Osteocyte (in vitro differentiated cells): ENCODE measurements around the gene ARHGAP30. TPM values are rescaled to one million over a fixed set of nuclear protein-coding genes. Genes with fewer than 3 reads are reported as not detected.

Source experiments
- DNase-seq: peaks from one replicate; pipeline ENCODE4 v3.0.0; 2021; ENCODE audit warnings: mixed read lengths; ENCODE audit not compliant: unreplicated experiment; ENCODE audit errors: extremely low spot score
- H3K27ac Mint-ChIP-seq: one replicate; pipeline ENCODE4 v1.8.0; 2021; ENCODE audit warnings: mild to moderate bottlenecking, mixed read lengths; ENCODE audit not compliant: unreplicated experiment
- H3K27me3 Mint-ChIP-seq: one replicate; pipeline ENCODE4 v1.8.0; 2021; ENCODE audit warnings: mixed read lengths; ENCODE audit not compliant: unreplicated experiment
- H3K36me3 Mint-ChIP-seq: one replicate; pipeline ENCODE4 v1.8.0; 2021; ENCODE audit warnings: mixed read lengths; ENCODE audit not compliant: unreplicated experiment
- H3K4me1 Mint-ChIP-seq: one replicate; pipeline ENCODE4 v1.8.0; 2021; ENCODE audit warnings: mixed read lengths; ENCODE audit not compliant: unreplicated experiment
- H3K4me3 Mint-ChIP-seq: one replicate; pipeline ENCODE4 v1.8.0; 2021; ENCODE audit warnings: mild to moderate bottlenecking, moderate library complexity, mixed read lengths; ENCODE audit not compliant: unreplicated experiment
- H3K9me3 Mint-ChIP-seq: one replicate; pipeline ENCODE4 v1.8.0; 2021; ENCODE audit warnings: mixed read lengths; ENCODE audit not compliant: unreplicated experiment
- total RNA-seq: library from RNA; stranded (reverse); gene quantifications from 2 replicates; pipeline ENCODE4 v1.2.1, GENCODE V29; 2021
- TF ChIP-seq, protein P1 (sequence below): fragments of 200-600 bp; sonication (generic); IDR thresholded peaks from 2 replicates; pipeline ENCODE4 v1.5.0; 2021; ENCODE audit warnings: antibody characterized with exemption, mild to moderate bottlenecking, moderate library complexity

ARHGAP30 gene
- total RNA-seq, 1 donor from 2014 or later = not detected

DNA sequence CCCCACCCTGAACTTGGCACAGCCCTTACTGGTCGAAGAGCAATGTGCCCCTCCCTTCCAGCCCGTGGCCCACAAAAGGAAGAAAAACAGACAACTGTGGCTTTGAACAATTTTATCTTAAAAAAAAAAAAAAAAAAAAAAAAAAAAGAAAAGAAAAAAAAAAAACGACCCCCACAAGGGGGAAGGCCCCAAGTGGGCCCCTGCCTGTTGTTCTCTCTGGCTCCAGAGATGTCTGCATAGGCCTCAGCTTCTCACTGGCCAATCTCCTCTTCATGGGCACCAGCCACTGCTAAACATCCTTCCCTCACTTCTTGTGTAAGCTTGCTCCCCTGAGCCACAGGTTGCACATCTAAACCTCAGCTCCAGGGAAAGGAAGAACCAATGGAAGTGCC lies 30.5 kb downstream of the ARHGAP30 start:
- TF ChIP-seq, protein P1, sequence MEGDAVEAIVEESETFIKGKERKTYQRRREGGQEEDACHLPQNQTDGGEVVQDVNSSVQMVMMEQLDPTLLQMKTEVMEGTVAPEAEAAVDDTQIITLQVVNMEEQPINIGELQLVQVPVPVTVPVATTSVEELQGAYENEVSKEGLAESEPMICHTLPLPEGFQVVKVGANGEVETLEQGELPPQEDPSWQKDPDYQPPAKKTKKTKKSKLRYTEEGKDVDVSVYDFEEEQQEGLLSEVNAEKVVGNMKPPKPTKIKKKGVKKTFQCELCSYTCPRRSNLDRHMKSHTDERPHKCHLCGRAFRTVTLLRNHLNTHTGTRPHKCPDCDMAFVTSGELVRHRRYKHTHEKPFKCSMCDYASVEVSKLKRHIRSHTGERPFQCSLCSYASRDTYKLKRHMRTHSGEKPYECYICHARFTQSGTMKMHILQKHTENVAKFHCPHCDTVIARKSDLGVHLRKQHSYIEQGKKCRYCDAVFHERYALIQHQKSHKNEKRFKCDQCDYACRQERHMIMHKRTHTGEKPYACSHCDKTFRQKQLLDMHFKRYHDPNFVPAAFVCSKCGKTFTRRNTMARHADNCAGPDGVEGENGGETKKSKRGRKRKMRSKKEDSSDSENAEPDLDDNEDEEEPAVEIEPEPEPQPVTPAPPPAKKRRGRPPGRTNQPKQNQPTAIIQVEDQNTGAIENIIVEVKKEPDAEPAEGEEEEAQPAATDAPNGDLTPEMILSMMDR = no peak
- H3K4me1 Mint-ChIP-seq = peaks cover 7% of the 10 kb centered on the region
- no peaks in the 10 kb centered on the region for H3K9me3 Mint-ChIP-seq
- DNase-seq = no peak
- no peaks in the 10 kb centered on the region for H3K27me3 Mint-ChIP-seq
- H3K4me3 Mint-ChIP-seq = no peak overlapping the region
- H3K27ac Mint-ChIP-seq = no peak overlapping the region
- peaks cover 24% of the 10 kb centered on the region for H3K36me3 Mint-ChIP-seq

- Mint-ChIP-seq H3K4me1 (peaks cover 5% of the 10 kb centered on the region), H3K9me3 (no peaks in the 10 kb centered on the region), H3K27me3 (no peaks in the 10 kb centered on the region), H3K36me3 (peaks cover 24% of the 10 kb centered on the region), H3K27ac (no peak within 1 kb of the TSS), H3K4me3 (no peak within 1 kb of the TSS)
- no peak for DNase-seq
- TF ChIP-seq, protein P1 = no peak
These were observed 31.1 kb downstream of the ARHGAP30 start, which contains the start of gene TSTD1 for GRCh38 chr1:161038523-161039153. Gene TSTD1, minus strand, starts transcription at chr1:161038964. Its CDS starts 75 bp downstream, at chr1:161038889.

- DNase-seq = no peak
These were observed 31.8 kb downstream of the ARHGAP30 start for GRCh38 chr1:161037661-161038522.

DNA sequence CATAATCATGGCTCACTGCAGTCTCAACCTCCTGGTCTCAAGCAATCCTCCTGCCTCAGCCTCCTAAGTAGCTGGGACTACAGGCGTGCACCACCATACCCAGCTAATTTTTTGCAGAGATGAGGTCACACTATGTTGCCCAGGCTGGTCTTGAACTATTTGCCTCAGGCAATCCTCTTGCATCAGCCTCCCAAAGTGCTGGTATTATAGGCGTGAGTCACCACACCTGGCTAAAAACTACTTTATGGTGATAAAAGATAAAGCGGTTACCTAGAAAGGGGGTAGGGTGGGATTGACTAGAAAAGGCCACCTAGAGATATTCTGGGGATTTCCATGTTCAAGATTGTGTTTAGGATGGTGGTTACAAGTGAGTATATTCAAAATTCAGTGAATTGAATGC lies 35.9 kb downstream of the ARHGAP30 start:
- TF ChIP-seq, protein P1 = no peak
- Mint-ChIP-seq H3K27me3 (peaks cover 6% of the 10 kb centered on the region), H3K27ac (no peak overlapping the region), H3K36me3 (peaks cover 2% of the 10 kb centered on the region), H3K4me3 (no peak overlapping the region), H3K4me1 (no peaks in the 10 kb centered on the region), H3K9me3 (no peaks in the 10 kb centered on the region)
- no peak for DNase-seq

More at GRCh38 chr1:161037661-161038522, 31.8 kb downstream of the ARHGAP30 start:
- H3K36me3 Mint-ChIP-seq = peaks cover 24% of the 10 kb centered on the region
- no peak overlapping the region for H3K4me3 Mint-ChIP-seq
- H3K27me3 Mint-ChIP-seq = no peaks in the 10 kb centered on the region
- TF ChIP-seq, protein P1 = no peak
- peaks cover 1% of the 10 kb centered on the region for H3K4me1 Mint-ChIP-seq
- no peak overlapping the region for H3K27ac Mint-ChIP-seq
- no peaks in the 10 kb centered on the region for H3K9me3 Mint-ChIP-seq

DNA sequence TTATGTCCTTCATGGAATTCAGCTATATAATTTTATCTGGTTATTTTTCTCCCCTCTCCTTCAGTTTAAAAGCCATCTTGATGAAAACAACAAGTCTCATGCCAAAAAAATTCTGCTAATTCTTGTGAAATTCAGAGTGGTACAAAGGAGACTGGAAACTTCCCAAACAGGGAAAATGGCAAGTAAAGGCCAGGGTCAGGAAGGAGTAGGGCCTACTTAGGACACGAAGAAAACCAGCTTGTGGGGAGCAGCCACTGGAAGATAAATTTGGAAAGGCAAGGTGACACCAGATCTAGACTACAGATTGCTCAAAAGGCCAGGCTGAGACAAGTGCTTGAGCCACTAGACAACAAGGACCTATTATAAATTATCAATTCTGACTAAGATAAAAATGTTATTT lies 37.3 kb downstream of the ARHGAP30 start:
- H3K9me3 Mint-ChIP-seq = no peaks in the 10 kb centered on the region
- TF ChIP-seq, protein P1 = no peak

More for the DNA sequence above, 37.3 kb downstream of the ARHGAP30 start:
- DNase-seq = no peak
- Mint-ChIP-seq H3K4me3 (no peak overlapping the region), H3K27ac (no peak overlapping the region), H3K27me3 (peaks cover 6% of the 10 kb centered on the region), H3K4me1 (no peaks in the 10 kb centered on the region), H3K36me3 (no peaks in the 10 kb centered on the region)
